ENCODE results near the gene POMT1.

GRCh38 chr9:131491001-131491710 lies 11.6 kb upstream of the POMT1 start:
- TF ChIP-seq POLR2A (IDR thresholded peaks at IDR 0.05): no peak
- TF ChIP-seq, protein P1, sequence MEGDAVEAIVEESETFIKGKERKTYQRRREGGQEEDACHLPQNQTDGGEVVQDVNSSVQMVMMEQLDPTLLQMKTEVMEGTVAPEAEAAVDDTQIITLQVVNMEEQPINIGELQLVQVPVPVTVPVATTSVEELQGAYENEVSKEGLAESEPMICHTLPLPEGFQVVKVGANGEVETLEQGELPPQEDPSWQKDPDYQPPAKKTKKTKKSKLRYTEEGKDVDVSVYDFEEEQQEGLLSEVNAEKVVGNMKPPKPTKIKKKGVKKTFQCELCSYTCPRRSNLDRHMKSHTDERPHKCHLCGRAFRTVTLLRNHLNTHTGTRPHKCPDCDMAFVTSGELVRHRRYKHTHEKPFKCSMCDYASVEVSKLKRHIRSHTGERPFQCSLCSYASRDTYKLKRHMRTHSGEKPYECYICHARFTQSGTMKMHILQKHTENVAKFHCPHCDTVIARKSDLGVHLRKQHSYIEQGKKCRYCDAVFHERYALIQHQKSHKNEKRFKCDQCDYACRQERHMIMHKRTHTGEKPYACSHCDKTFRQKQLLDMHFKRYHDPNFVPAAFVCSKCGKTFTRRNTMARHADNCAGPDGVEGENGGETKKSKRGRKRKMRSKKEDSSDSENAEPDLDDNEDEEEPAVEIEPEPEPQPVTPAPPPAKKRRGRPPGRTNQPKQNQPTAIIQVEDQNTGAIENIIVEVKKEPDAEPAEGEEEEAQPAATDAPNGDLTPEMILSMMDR (IDR thresholded peaks at IDR 0.05): no peak

All from body of pancreas (tissue), 4 donors.